BE2C (cell line): ENCODE data around the gene NUP93.
"Not testable (repeated sequence)": the region's sequence is repeated elsewhere in the genome, so short reads cannot be mapped to it uniquely, and the experiment has no call there.

Experiments
- DNase-seq: peaks from one replicate; pipeline ENCODE4 v3.0.0-alpha.2; 2020
- H3K27me3 ChIP-seq: fragments of 250-450 bp; sonication (Bioruptor Pico); 2 replicates; pipeline ENCODE4 v1.5.1; 2020; ENCODE audit warnings: mild to moderate bottlenecking
- H3K36me3 ChIP-seq: fragments of 250-450 bp; sonication (Bioruptor Pico); 2 replicates; pipeline ENCODE4 v1.5.1; 2020; ENCODE audit warnings: mild to moderate bottlenecking
- H3K4me1 ChIP-seq: fragments of 250-450 bp; sonication (Bioruptor Pico); 2 replicates; pipeline ENCODE4 v1.5.1; 2020
- H3K4me3 ChIP-seq: 2 replicates; pipeline ENCODE4 v1.5.1; 2011; ENCODE audit warnings: low read depth, low read length
- H3K9me3 ChIP-seq: fragments of 250-450 bp; sonication (Bioruptor Pico); 2 replicates; pipeline ENCODE4 v1.5.1; 2020
- TF ChIP-seq, protein P1 (sequence below): IDR thresholded peaks from 2 replicates; pipeline ENCODE4 v1.5.1; 2012; ENCODE audit warnings: mild to moderate bottlenecking, low read depth, low read length

The NUP93 gene

DNA sequence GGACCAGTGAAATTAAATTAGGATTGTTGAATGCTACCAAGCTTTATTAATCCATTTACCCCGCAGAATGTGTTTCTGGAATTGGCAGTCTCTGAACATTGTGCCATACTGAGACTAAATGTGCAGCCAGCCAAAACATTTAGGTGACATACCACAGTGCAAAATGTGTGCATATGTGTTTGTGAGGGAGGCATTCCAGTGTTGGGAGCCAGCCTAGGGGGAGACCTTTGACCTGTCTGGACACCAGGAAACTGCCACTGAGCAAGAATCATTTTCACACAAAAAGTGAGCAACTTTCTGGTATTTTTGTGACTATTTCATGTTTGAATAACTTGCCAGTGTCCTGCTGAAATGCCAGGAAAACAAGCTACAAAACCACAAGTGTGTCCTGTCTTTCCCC, 70.4 kb downstream of the NUP93 start:
- TF ChIP-seq, protein P1, sequence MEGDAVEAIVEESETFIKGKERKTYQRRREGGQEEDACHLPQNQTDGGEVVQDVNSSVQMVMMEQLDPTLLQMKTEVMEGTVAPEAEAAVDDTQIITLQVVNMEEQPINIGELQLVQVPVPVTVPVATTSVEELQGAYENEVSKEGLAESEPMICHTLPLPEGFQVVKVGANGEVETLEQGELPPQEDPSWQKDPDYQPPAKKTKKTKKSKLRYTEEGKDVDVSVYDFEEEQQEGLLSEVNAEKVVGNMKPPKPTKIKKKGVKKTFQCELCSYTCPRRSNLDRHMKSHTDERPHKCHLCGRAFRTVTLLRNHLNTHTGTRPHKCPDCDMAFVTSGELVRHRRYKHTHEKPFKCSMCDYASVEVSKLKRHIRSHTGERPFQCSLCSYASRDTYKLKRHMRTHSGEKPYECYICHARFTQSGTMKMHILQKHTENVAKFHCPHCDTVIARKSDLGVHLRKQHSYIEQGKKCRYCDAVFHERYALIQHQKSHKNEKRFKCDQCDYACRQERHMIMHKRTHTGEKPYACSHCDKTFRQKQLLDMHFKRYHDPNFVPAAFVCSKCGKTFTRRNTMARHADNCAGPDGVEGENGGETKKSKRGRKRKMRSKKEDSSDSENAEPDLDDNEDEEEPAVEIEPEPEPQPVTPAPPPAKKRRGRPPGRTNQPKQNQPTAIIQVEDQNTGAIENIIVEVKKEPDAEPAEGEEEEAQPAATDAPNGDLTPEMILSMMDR = no peak
- Histone ChIP-seq H3K4me3 (no peak overlapping the region), H3K9me3 (no peaks in the 10 kb centered on the region), H3K36me3 (no peaks in the 10 kb centered on the region; the same call in 1 of the 2 replicates), H3K27me3 (no peaks in the 10 kb centered on the region), H3K4me1 (peaks cover 10% of the 10 kb centered on the region)
- DNase-seq = no peak

DNA sequence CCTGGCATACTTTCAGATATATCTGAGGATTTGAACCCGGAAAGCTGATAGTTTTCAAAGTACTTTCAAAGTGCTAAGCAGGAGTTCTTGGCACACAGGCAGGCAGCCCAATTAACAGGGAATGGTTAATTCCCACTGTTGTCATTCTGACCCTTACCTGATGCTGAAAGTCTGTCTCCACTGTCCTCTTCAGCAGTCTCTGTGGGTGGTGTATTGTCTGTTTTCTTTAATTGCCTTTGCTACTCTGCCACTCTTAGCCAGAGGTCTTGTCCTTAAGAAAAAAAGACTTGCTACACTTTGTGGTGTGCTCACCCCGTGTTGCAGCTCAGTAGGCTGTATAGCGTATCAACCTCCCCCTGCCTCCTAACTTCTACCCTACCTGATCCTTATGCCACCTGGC, 71.8 kb downstream of the NUP93 start:
- TF ChIP-seq, protein P1 = no peak
- no peak for DNase-seq
- Histone ChIP-seq H3K4me1 (peaks cover 10% of the 10 kb centered on the region), H3K4me3 (no peak overlapping the region), H3K27me3 (no peaks in the 10 kb centered on the region), H3K36me3 (peaks cover 6% of the 10 kb centered on the region), H3K9me3 (no peaks in the 10 kb centered on the region)

DNA sequence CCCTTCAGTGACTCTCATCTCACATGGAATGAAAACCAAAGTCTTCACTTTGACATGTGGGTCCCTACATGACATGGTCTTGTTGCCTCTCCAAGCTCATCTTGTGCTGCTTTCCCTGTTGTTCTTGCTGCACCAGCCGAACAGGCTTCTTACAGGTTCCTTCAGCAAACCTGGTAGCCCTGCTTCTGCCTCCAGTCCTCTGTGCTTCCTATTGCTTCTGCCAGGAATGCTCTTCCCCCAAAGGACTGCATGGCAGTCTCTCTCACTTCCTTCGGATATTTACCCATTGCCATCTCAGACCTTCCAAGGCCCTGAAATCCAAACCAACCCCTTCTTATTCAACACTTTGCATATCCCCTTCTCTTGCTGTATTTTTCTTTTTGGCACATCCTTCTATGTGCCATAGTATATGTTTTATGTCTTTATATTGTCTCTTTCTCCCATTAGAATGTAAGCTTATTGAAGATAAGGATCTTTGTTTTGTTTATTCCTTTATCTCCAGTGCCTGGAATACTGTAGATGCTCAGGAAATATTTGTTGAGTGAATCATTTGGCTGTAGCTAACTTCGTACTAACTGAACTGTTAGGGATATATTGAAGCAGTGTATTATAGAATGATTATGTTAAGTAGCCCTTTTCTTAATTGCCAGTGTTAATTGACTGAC, 77.2 kb downstream of the NUP93 start:
- Histone ChIP-seq H3K36me3 (peaks cover 15% of the 10 kb centered on the region), H3K9me3 (no peaks in the 10 kb centered on the region), H3K4me1 (peaks cover 10% of the 10 kb centered on the region), H3K4me3 (no peak overlapping the region), H3K27me3 (no peaks in the 10 kb centered on the region)
- no peak for DNase-seq
- TF ChIP-seq, protein P1 = no peak

DNA sequence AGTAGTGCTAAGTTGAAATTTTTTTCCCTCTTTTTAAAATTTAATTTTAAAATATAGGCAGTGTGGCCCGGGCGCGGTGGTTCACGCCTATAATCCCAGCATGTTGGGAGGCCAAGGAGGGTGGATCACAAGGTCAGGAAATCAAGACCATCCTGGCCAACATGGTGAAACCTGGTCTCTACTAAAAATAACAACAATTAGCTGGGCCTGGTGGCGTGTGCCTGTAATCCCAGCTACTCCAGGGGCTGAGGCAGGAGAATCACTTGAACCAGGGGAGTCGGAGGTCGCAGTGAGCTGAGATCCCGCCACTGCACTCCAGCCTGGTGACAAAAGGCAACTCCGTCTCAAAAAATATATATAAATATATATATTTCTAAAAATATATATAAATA, 77.7 kb downstream of the NUP93 start:
- H3K4me3 ChIP-seq, H3K9me3 ChIP-seq, DNase-seq, H3K27me3 ChIP-seq: not testable (repeated sequence)
- peaks cover 15% of the 10 kb centered on the region for H3K36me3 ChIP-seq
- peaks cover 10% of the 10 kb centered on the region for H3K4me1 ChIP-seq

DNA sequence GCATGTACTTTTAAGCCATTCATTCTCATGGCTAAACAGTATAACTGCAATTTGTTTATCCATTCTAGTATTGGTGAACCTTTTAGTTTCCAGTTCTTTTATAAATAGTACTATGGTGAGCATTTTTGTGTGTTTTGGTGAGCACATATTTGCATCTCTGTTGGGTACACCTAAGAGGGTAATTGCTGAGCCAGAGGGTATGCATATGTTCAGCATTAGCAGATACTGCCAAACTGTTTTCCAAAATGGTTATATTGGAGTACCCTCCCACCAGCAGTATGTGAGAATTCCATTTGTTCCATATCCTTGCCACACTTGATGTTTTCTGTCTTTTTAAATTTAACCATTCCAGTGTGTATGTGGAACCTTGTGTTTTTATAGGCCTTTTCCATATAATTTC, 81.0 kb downstream of the NUP93 start:
- Histone ChIP-seq H3K9me3 (no peaks in the 10 kb centered on the region), H3K27me3 (no peaks in the 10 kb centered on the region), H3K4me3 (no peak overlapping the region), H3K36me3 (peaks cover 15% of the 10 kb centered on the region), H3K4me1 (peaks cover 10% of the 10 kb centered on the region)
- TF ChIP-seq, protein P1 = no peak
- DNase-seq = no peak

DNA sequence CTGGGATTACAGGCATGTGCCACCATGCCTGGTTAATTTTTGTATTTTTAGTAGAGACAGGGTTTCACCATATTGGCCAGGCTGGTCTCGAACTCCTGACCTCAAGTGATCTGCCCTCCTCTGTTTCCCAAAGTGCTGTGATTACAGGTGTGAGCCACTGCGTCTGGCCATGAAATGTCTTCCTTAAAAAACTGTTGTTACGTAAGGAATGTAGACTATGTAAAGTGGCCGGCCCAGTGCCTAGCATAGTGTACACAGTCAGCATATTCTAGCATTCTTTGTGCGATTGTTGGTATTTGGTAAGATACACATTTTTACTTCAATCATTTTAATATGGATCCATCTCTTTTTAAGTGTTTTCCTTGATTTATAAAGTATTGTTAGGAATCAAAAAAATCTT, 81.7 kb downstream of the NUP93 start:
- not testable (repeated sequence) for H3K36me3 ChIP-seq, H3K9me3 ChIP-seq, H3K4me3 ChIP-seq, H3K27me3 ChIP-seq, DNase-seq
- peaks cover 10% of the 10 kb centered on the region for H3K4me1 ChIP-seq

DNA sequence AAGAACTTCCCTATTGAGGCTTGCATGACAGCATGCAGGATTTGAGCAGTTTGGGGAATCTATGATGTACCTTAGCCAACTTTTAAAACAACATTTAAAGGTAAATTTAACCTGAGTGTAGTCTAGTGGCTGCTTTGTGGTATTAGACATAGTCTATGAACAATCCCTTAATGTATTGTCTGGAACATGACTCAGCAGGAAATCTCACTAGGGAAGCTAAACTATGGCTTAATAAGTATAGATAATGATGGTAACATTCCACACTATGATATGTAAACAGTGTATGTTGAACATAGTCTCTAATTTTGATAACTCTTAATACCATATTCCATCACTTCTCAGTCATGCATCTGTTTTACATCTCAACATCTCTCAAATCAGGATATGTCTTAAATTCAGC, 83.0 kb downstream of the NUP93 start:
- H3K9me3 ChIP-seq = no peaks in the 10 kb centered on the region
- H3K36me3 ChIP-seq = no peaks in the 10 kb centered on the region; the same call in none of the 2 replicates
- no peak overlapping the region for H3K4me3 ChIP-seq
- peaks cover 5% of the 10 kb centered on the region for H3K4me1 ChIP-seq
- TF ChIP-seq, protein P1 = no peak
- H3K27me3 ChIP-seq = no peaks in the 10 kb centered on the region
- no peak for DNase-seq
